Thoracic aorta (tissue), 2 donors: ENCODE measurements around the gene BICRA. TPM values are rescaled to one million over a fixed set of nuclear protein-coding genes. Genes with fewer than 3 reads are reported as not detected.
"Not testable (repeated sequence)": the region's sequence is repeated elsewhere in the genome, so short reads cannot be mapped to it uniquely, and the experiment has no call there.

Source experiments
- ATAC-seq: fragments of 150-250 bp; one replicate; pipeline ENCODE4 v1.8.0; 2017; ENCODE audit warnings: low read depth; ENCODE audit not compliant: insufficient number of reproducible peaks, low FRiP score
- DNase-seq: peaks from one replicate; pipeline ENCODE4 v3.0.0-alpha.2; 2020; ENCODE audit warnings: low spot score
- H3K27ac ChIP-seq, 2 donors: fragments of 200-600 bp; sonication (generic); 1 replicate in 1 of 2; 2 replicates in 1 of 2; pipeline ENCODE4 v1.5.1; 2016; ENCODE audit warnings: mild to moderate bottlenecking in 2 of 2, moderate library complexity in 2 of 2
- H3K27me3 ChIP-seq: fragments of 200-600 bp; sonication (generic); replicated peaks from 2 replicates; pipeline ENCODE4 v1.6.0; 2016; ENCODE audit warnings: mild to moderate bottlenecking; ENCODE audit not compliant: insufficient read depth
- H3K36me3 ChIP-seq: fragments of 200-600 bp; sonication (generic); one replicate; pipeline ENCODE4 v1.5.1; 2016
- H3K4me1 ChIP-seq, 2 donors: fragments of 200-600 bp; sonication (generic); 1 replicate in 1 of 2; 2 replicates in 1 of 2; pipeline versions ENCODE4 v1.5.1 to v1.6.0; 2016; ENCODE audit warnings: low read depth in 2 of 2, mild to moderate bottlenecking in 1 of 2; ENCODE audit not compliant: control insufficient read depth in 1 of 2
- H3K4me3 ChIP-seq: fragments of 200-600 bp; sonication (generic); 2 replicates; pipeline ENCODE4 v1.5.1; 2016; ENCODE audit warnings: mild to moderate bottlenecking
- H3K9me3 ChIP-seq: fragments of 200-600 bp; sonication (generic); 2 replicates; pipeline ENCODE4 v1.5.1; 2016
- total RNA-seq, 2 donors: library from RNA; depleted of rRNA; stranded (reverse); fragments of >200 nt; gene quantifications; one replicate each; pipeline versions ENCODE4 v1.1.0 to v1.2.3, GENCODE V29; 2016
- TF ChIP-seq, protein P1 (sequence below): fragments of 200-600 bp; sonication (generic); IDR thresholded peaks from one replicate; pipeline ENCODE4 v1.5.1; 2019; ENCODE audit warnings: antibody characterized with exemption

Gene BICRA
- total RNA-seq, 2 donors from 2014 or later = 10.8 to 18.4 TPM

DNA sequence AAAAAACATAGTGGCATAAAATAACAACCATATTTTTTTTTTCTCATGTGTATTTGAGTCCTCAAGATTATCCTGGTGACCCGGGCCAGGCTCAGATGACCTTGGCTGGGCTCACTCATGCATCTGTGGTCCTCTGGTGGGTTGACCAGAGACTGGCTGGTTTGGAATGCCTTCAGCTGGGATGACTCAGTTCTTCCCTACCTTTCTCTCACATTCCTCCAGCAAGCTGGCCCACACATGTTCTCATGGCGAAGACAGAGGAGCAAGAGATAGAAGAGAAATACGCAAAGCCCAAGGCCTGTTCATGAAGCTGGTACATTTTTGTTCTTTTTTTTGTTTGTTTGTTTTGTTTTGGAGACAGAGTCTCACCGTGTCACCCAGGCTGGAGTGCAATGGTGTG is 21.6 kb upstream of the BICRA start:
- Histone ChIP-seq H3K9me3 (peaks cover 3% of the 10 kb centered on the region), H3K27ac (no peak overlapping the region), H3K4me1 (no peaks in the 10 kb centered on the region), H3K27me3 (no peaks in the 10 kb centered on the region), H3K36me3 (no peaks in the 10 kb centered on the region), H3K4me3 (no peak overlapping the region)
- no peak for ATAC-seq
- no peak for DNase-seq
- TF ChIP-seq, protein P1, sequence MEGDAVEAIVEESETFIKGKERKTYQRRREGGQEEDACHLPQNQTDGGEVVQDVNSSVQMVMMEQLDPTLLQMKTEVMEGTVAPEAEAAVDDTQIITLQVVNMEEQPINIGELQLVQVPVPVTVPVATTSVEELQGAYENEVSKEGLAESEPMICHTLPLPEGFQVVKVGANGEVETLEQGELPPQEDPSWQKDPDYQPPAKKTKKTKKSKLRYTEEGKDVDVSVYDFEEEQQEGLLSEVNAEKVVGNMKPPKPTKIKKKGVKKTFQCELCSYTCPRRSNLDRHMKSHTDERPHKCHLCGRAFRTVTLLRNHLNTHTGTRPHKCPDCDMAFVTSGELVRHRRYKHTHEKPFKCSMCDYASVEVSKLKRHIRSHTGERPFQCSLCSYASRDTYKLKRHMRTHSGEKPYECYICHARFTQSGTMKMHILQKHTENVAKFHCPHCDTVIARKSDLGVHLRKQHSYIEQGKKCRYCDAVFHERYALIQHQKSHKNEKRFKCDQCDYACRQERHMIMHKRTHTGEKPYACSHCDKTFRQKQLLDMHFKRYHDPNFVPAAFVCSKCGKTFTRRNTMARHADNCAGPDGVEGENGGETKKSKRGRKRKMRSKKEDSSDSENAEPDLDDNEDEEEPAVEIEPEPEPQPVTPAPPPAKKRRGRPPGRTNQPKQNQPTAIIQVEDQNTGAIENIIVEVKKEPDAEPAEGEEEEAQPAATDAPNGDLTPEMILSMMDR = no peak

DNA sequence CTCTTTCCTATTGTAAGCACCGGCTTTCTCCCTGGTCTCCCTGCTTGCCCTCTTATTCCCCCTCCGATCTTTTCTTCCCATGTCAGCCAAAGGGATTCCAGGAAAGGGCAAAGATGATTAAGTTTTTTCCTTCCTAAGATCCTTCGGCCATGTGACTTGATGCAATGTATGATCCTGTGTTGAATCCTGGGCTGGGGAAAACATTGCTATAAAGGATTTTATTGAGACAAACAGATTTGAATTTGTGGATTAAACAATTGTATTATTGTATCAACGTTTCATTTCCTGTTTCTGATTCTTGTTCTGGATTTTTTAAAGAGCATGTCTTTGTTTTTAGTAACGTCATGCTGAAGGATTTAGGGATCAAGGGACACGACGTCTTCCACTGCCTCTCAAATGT is 19.1 kb upstream of the BICRA start:
- Histone ChIP-seq H3K36me3 (no peaks in the 10 kb centered on the region), H3K9me3 (peaks cover 3% of the 10 kb centered on the region), H3K27ac (no peak overlapping the region), H3K27me3 (no peaks in the 10 kb centered on the region), H3K4me3 (no peak overlapping the region), H3K4me1 (no peaks in the 10 kb centered on the region)
- TF ChIP-seq, protein P1 = no peak
- DNase-seq (no peak), ATAC-seq (no peak)

DNA sequence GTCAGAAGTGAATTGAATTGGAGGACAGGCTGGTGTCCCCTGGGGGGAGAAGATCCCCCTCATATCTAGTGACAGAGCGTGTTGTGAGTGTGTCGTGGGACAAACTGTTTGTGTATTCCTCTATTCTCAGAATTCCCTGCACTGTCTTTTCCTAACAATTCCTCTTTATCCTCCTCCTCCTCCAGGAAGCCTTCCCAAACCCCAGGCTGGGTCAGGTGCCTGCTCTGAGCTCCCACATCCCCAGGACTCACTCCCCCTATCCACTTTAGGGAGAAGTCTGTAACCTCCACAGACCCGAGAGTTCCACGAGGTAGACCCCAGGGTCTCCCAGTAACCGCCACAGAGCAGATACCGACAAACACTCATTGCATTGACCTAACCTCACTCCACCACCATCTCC is 15.1 kb upstream of the BICRA start:
- no peaks in the 10 kb centered on the region for H3K4me1 ChIP-seq
- DNase-seq (no peak), ATAC-seq (no peak)
- no peak overlapping the region for H3K27ac ChIP-seq
- TF ChIP-seq, protein P1 = no peak
- H3K9me3 ChIP-seq = no peaks in the 10 kb centered on the region
- H3K36me3 ChIP-seq = no peaks in the 10 kb centered on the region
- no peak overlapping the region for H3K4me3 ChIP-seq
- H3K27me3 ChIP-seq = no peaks in the 10 kb centered on the region

DNA sequence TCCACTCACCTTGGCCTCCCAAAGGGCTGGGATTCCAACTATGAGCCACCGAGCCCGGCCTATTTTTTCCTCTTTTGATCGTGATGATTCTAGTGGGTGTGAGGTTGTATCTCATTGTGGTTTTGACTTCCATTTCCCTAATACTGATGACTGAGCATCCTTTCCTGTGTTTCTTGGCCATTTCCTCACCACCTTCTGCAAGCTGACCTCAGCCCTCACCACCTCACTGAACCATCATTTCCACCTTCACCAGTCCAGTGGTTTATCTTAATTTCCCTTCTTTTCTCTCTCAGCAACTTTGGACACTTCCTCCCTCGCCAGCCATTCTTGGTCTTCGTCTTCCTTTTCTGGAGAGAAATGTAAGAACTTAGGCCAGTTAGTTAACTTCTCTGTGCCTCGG is 13.0 kb upstream of the BICRA start:
- H3K4me1 ChIP-seq = peaks cover 9 to 12% of the 10 kb centered on the region in 2 donors
- no peak for DNase-seq
- no peak for ATAC-seq

DNA sequence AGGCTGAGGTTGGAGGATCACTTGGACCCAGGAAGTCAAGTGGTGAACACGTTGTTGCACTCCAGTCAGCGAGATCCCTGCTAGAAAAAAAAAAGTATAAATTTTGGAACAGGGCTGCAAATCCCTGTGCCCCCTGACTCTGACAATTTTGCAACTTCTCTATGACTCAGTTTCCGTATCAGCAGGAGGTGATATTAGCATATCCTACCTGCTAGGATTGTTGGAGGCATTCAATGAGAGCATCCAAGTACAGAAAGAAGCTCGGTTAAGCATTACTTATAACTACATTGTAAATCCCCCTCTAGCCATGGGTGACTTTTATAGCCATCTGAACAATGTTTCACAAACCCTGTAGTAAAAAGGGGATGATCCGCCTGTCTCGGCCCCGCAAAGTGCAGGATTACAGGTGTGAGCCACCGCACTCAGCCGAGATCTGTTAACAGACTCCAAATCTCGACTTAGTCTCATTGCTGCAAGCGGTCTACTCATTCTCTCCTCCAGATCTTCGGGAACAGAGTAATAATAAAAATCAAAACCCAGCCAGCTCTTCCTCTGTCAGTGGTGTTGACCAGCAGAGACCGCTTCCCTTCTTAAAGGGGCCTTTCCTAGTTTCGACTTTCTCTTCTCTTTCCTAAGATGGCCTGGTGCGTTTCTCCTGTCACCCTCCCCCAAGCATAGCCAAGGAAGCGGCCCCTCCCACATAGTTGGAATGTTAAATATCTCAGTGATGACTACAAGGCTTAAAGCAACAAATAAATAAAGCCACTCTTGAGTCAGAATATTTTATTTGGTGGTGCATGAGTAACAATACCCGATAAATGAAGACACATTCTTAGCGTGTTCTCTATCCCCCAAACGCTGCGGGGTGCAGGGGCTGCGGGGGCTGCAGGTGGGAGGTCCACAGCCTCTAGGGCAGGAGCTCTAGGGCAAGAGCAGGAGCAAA is 10.3 kb upstream of the BICRA start:
- Histone ChIP-seq H3K4me1 (peaks cover 12 to 18% of the 10 kb centered on the region in 2 donors), H3K9me3 (no peaks in the 10 kb centered on the region), H3K4me3 (peak overlapping the region; percentile 91), H3K27ac (peak overlapping the region; percentile 46 to 88), H3K36me3 (no peaks in the 10 kb centered on the region), H3K27me3 (no peaks in the 10 kb centered on the region)
- ATAC-seq = peak; percentile 84
- TF ChIP-seq, protein P1 = no peak
- peak; percentile 55 for DNase-seq

More for the DNA sequence above, 13.0 kb upstream of the BICRA start:
- Histone ChIP-seq H3K4me3 (no peak overlapping the region), H3K27ac (no peak overlapping the region), H3K36me3 (no peaks in the 10 kb centered on the region), H3K27me3 (no peaks in the 10 kb centered on the region), H3K9me3 (no peaks in the 10 kb centered on the region)
- TF ChIP-seq, protein P1 = no peak

DNA sequence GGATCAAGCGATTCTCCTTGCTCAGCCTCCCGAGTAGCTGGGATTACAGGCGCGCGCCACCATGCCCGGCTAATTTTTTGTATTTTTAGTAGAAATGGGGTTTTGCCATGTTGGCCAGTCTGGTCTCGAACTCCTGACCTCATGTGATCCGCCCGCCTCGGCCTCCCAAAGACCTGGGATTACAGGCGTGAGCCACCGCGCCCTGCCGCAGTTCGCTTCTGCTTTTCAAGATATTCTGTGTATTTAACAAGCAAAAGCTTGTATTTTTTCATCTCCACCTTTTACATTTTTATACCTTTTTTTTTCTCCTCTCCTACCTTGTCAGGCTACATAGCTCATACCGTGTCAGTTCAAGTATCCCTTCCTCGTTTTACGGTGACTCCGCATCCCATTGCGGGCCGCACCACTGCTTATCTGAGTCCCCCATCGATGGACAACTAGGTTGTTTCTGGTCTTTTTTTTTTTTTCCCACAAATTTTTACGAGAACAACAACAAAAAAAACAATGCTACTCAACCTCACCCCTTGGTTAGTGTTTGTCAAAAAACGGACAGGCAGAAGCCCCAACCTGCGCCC is 9.2 kb upstream of the BICRA start:
- not testable (repeated sequence) for DNase-seq, H3K9me3 ChIP-seq, H3K36me3 ChIP-seq, H3K27me3 ChIP-seq, ATAC-seq
- Histone ChIP-seq H3K27ac (peak overlapping the region; percentile 46 to 88), H3K4me1 (peaks cover 12 to 18% of the 10 kb centered on the region in 2 donors), H3K4me3 (peak overlapping the region; percentile 91)
